Gastroesophageal sphincter (tissue), 3 donors: Measurements from ENCODE around the gene ANKRD18B.

Experiments
- EP300 ChIP-seq: sonication (generic); formaldehyde crosslinking; IDR thresholded peaks from one replicate; pipeline ENCODE4 v1.6.1; 2017; ENCODE audit warnings: antibody characterized with exemption, mild to moderate bottlenecking
- POLR2A ChIP-seq, 2 donors: fragments of 450-650 bp; IDR thresholded peaks; one replicate each; pipeline ENCODE4 v1.6.1; 2017; ENCODE audit warnings: antibody characterized with exemption in 2 of 2, mild to moderate bottlenecking in 2 of 2, moderate library complexity in 1 of 2
- TF ChIP-seq, protein P1 (sequence below), 4 experiments: fragments of 200-600 bp in 2 of 4; fragments of 450-650 bp in 2 of 4; sonication (generic) in 1 of 4; IDR thresholded peaks; one replicate each; pipeline ENCODE4 v1.5.1; 2017 to 2019; ENCODE audit warnings: antibody characterized with exemption in 4 of 4, mild to moderate bottlenecking in 2 of 4, moderate library complexity in 2 of 4

DNA sequence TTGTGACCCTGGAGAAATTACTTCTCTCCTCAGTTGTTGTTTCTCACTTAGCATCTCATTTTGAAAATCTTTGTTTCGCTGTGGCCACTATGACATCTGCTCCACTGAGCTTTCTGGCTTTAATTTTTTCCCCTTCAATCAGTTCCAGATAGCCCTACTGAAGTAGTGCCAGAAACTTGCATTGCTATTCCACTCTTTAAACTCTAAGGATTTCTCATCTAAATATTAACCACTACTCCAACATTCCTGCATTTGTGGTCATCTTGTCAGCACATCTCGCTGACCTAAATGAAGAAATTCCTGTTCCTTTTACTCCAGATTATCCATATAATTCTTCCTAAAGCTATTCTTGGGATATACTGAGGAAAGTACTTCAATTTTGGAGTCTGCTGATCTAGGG, 35.0 kb upstream of the ANKRD18B start:
- TF ChIP-seq, protein P1, sequence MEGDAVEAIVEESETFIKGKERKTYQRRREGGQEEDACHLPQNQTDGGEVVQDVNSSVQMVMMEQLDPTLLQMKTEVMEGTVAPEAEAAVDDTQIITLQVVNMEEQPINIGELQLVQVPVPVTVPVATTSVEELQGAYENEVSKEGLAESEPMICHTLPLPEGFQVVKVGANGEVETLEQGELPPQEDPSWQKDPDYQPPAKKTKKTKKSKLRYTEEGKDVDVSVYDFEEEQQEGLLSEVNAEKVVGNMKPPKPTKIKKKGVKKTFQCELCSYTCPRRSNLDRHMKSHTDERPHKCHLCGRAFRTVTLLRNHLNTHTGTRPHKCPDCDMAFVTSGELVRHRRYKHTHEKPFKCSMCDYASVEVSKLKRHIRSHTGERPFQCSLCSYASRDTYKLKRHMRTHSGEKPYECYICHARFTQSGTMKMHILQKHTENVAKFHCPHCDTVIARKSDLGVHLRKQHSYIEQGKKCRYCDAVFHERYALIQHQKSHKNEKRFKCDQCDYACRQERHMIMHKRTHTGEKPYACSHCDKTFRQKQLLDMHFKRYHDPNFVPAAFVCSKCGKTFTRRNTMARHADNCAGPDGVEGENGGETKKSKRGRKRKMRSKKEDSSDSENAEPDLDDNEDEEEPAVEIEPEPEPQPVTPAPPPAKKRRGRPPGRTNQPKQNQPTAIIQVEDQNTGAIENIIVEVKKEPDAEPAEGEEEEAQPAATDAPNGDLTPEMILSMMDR (IDR thresholded peaks at IDR 0.05), result no peak
- TF ChIP-seq POLR2A (IDR thresholded peaks at IDR 0.05) (no peak), EP300 (no peak)
